Stimulated activated naive CD4-positive, alpha-beta T cell (primary cell): ENCODE results near the gene SULT4A1.

Experiments used
- DNase-seq, 6 experiments: peaks; one replicate each; lab custom pipeline; 2025; lab: John Stamatoyannopoulos, UW

Gene SULT4A1

GRCh38 chr22:43802897-43803495, 59.3 kb downstream of the SULT4A1 start:
- no peak for DNase-seq

DNA sequence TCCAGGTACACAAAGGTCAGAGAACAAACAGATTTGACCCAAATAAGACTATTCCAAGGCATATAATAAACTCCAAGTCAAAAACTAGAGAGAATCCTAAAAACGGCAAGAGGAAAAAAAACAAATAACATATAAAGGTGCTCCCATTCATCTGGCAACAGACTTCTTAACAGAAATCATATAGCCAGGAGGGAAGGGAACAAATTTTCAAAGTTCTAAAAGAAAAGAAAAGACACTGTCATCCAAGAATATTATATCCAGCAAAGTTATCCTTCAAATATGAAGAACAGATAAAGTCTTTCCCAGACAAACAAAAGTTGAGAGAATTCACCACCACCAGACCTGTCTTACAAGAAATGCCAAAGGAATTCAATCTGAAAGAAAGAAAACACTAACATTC, 61.3 kb downstream of the SULT4A1 start:
- no peak for DNase-seq

DNA sequence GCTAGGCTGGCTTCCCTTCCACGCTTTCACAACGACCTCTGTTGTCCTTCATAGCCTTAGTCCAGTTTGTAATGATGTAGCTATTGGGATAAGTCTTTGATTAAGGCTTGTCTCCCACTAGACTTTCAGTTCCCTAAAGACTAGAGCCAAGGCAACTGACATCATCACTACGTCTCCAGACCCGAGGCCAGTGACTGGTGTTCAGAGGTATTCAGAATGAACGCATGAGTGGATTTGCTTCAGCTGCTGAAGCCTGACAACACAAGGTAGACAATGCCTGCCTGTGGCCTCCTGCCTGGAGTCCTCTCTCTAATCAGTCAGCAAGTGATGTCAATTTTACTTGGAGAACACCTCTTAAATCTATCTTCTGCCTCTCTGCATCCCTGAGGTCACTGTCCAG, 63.8 kb downstream of the SULT4A1 start:
- no peak for DNase-seq

- no peak for DNase-seq
These were observed 65.7 kb downstream of the SULT4A1 start for GRCh38 chr22:43796567-43796966.

DNA sequence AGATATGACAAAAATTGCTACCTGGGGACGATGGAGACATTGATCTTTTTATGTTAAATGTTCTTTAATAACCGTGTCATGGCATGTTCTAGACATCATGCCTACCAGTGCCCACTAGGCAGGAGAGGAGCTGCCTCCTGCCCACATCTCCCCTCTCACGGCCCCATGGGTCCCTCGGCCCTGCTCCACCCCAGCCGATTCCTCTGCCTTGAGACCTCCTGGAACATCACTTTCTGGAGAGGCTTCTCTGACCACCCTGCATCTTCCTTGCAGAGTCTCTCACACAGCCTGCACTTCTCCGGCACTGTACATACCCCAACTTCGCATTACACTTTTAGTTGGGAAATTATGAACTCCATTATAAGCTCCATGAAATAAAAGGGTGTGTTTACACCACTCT, 67.0 kb downstream of the SULT4A1 start:
- DNase-seq, result no peak

DNA sequence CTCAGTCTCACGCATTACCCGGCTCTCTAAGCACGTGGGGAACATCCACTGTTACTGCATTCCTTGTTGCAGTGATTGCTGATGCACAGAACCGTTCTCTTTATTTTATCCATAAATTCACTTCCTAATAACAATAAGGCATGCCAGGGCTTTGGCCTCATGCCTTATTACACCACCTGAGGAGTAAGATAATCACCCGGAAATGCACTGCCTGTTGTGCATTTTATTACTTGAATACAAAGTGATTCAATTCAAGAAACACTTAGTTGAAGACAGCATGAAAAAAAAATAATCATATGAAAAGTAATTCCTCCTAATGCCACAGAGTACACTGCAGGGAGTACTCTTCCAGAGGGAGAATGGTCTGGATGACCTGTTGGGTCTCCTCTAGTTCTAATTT, 69.4 kb downstream of the SULT4A1 start:
- no peak for DNase-seq

GRCh38 chr22:43789452-43789851, 72.9 kb downstream of the SULT4A1 start:
- no peak for DNase-seq

GRCh38 chr22:43783777-43784176, 78.5 kb downstream of the SULT4A1 start:
- no peak for DNase-seq

GRCh38 chr22:43782448-43782847, 79.9 kb downstream of the SULT4A1 start:
- DNase-seq, result no peak

GRCh38 chr22:43777286-43777685, 85.0 kb downstream of the SULT4A1 start:
- no peak for DNase-seq

- DNase-seq, result no peak
These were observed 86.1 kb downstream of the SULT4A1 start for GRCh38 chr22:43776081-43776670.
